Smooth muscle cell (in vitro differentiated cells): ENCODE results near the gene CCDC177. TPM values are rescaled to one million over a fixed set of nuclear protein-coding genes. Genes with fewer than 3 reads are reported as not detected.
A peak's percentile ranks its signal among the peaks of the same experiment; 100 is the strongest.

Experiments
- DNase-seq: peaks from one replicate; lab custom pipeline; 2025; ENCODE audit not compliant: unreplicated experiment; lab: John Stamatoyannopoulos, UW
- H2AFZ ChIP-seq: fragments of 200-600 bp; sonication (generic); 2 replicates; pipeline ENCODE4 v1.6.0; 2016; ENCODE audit warnings: antibody characterized with exemption, low read depth, mild to moderate bottlenecking
- H3F3A ChIP-seq: fragments of 200-600 bp; sonication (generic); 2 replicates; pipeline ENCODE4 v1.6.0; 2017; ENCODE audit warnings: antibody characterized with exemption, low read depth
- H3K27ac ChIP-seq: fragments of 200-600 bp; sonication (generic); 2 replicates; pipeline ENCODE4 v1.5.1; 2016; ENCODE audit warnings: low read depth, mild to moderate bottlenecking
- H3K27me3 ChIP-seq: fragments of 200-600 bp; sonication (generic); 2 replicates; pipeline ENCODE4 v1.6.1; 2016; ENCODE audit warnings: low read depth, mild to moderate bottlenecking
- H3K36me3 ChIP-seq: fragments of 200-600 bp; sonication (generic); 2 replicates; pipeline ENCODE4 v1.5.1; 2016; ENCODE audit warnings: low read depth
- H3K4me1 ChIP-seq: fragments of 200-600 bp; sonication (generic); 2 replicates; pipeline ENCODE4 v1.5.1; 2016; ENCODE audit warnings: low read depth
- H3K4me2 ChIP-seq: fragments of 200-600 bp; sonication (generic); 2 replicates; pipeline ENCODE4 v1.6.0; 2016; ENCODE audit warnings: mild to moderate bottlenecking
- H3K4me3 ChIP-seq: fragments of 200-600 bp; sonication (generic); 2 replicates; pipeline ENCODE4 v1.5.1; 2016; ENCODE audit warnings: mild to moderate bottlenecking
- H3K79me2 ChIP-seq: fragments of 200-600 bp; sonication (generic); 2 replicates; pipeline ENCODE4 v1.6.0; 2016; ENCODE audit warnings: low read depth, mild to moderate bottlenecking
- H3K9ac ChIP-seq: fragments of 200-600 bp; sonication (generic); 2 replicates; pipeline ENCODE4 v1.6.0; 2016; ENCODE audit warnings: low read depth
- H3K9me3 ChIP-seq: fragments of 200-600 bp; sonication (generic); replicated peaks from 2 replicates; pipeline ENCODE4 v1.5.1; 2016; ENCODE audit warnings: low read depth
- H4K20me1 ChIP-seq: fragments of 200-600 bp; sonication (generic); 2 replicates; pipeline ENCODE4 v1.6.0; 2016; ENCODE audit warnings: low read depth
- WGBS: methylation state at CpG from one replicate; pipeline ENCODE4 v1.1.7; 2016; ENCODE audit warnings: low lambda C conversion rate; 5-methylcytosine and 5-hydroxymethylcytosine counted together
- polyA plus RNA-seq: library from polyadenylated mRNA; unstranded; fragments of >200 nt; fragmentation: Nextera tagmentation; extraction: Ambion mirVana; gene quantifications from 2 replicates; pipeline ENCODE4 v1.2.1, GENCODE V29; 2016
- total RNA-seq: library from RNA; depleted of rRNA; stranded (reverse); fragments of >200 nt; gene quantifications from 2 replicates; pipeline ENCODE4 v1.2.3, GENCODE V29; 2014
- TF ChIP-seq, protein P1 (sequence below): fragments of 200-600 bp; sonication (generic); IDR thresholded peaks from 2 replicates; pipeline ENCODE4 v1.5.1; 2017; ENCODE audit warnings: borderline replicate concordance, mild to moderate bottlenecking, antibody characterized with exemption; ENCODE audit not compliant: insufficient read depth, poor library complexity, severe bottlenecking

Gene CCDC177
- total and polyA plus RNA-seq, 2 experiments from 2014 or later, result not detected

DNA sequence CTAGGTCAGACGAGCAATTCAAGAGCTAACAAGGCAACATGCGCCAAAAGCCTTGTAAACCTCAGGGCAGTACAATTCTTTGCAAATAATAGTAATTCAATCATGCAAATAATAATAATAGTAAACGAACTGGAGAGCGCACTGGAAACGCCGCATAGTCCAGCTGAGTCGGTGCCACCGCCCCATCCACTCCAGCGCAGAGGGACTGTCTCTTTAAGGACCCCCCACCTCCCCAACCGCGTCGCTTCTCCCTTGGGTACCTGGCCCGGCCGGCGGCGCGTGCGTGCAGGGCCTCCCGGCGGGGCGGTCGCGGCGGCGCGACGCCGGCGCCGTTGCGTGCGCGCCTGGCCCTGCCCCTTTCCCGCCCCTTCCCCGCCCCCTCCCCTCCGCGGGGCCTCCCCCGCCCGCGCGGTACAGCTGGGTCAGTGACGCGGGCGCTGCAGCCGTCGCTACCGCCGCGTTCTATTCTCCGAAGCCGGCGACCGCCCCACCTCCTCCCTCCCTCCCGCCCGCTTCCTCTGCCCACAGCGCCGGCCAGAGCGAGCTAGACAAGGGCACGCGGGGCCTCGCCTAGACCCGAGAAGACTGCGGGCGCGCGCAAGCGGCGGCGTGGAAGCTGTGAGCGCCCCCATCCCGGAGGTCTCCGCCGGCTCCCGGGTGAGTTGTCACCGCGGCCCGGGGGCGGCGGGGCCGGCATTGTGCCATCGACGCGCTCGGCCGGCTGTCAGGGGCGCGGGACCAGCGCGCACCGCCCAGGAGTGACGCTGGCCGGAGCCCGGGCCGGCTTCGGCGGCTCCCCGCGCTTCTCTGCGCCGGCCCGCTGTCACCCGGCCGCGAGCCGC lies 36.7 kb upstream of the CCDC177 start, which contains the start of gene SUSD6:
SUSD6 (plus strand) TSS at position 425 of the 842 bp plus-strand sequence. CDS start 46,997 bp downstream, outside the sequence.
- Histone ChIP-seq H3F3A (peaks cover 13% of the 10 kb centered on the region), H3K27me3 (no peaks in the 10 kb centered on the region), H3K4me2 (peak within 1 kb of the TSS; percentile 100), H2AFZ (peak within 1 kb of the TSS; percentile 92), H3K4me1 (peaks cover 49% of the 10 kb centered on the region), H3K27ac (peak within 1 kb of the TSS; percentile 91), H3K36me3 (no peaks in the 10 kb centered on the region), H3K4me3 (peak within 1 kb of the TSS; percentile 96), H3K9me3 (no peaks in the 10 kb centered on the region), H3K9ac (peak within 1 kb of the TSS; percentile 95), H4K20me1 (peaks cover 44% of the 10 kb centered on the region), H3K79me2 (peaks cover 43% of the 10 kb centered on the region)
- peak; percentile 77 for DNase-seq
- WGBS, result 1% methylated on average over 53 of the region's 105 CpGs
- TF ChIP-seq, protein P1, sequence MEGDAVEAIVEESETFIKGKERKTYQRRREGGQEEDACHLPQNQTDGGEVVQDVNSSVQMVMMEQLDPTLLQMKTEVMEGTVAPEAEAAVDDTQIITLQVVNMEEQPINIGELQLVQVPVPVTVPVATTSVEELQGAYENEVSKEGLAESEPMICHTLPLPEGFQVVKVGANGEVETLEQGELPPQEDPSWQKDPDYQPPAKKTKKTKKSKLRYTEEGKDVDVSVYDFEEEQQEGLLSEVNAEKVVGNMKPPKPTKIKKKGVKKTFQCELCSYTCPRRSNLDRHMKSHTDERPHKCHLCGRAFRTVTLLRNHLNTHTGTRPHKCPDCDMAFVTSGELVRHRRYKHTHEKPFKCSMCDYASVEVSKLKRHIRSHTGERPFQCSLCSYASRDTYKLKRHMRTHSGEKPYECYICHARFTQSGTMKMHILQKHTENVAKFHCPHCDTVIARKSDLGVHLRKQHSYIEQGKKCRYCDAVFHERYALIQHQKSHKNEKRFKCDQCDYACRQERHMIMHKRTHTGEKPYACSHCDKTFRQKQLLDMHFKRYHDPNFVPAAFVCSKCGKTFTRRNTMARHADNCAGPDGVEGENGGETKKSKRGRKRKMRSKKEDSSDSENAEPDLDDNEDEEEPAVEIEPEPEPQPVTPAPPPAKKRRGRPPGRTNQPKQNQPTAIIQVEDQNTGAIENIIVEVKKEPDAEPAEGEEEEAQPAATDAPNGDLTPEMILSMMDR, result no peak

DNA sequence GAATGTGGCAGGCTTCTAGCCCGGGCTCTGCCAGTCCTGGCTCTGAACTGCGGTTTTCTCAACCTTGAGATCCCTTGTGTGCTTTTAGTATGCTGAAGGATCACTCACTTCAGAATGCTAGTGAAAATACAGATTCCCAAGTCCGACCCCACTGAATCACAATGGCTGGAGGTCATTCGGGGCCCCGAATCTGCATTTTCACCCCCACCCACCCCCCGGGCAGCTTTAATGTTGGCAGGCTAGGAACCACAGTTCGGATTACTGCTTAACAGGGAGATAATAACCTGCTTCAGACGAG lies 36.2 kb upstream of the CCDC177 start:
- peak overlapping the region; percentile 89 for H3K4me2 ChIP-seq
- H3F3A ChIP-seq, result peaks cover 9% of the 10 kb centered on the region
- peaks cover 49% of the 10 kb centered on the region for H3K4me1 ChIP-seq
- H3K36me3 ChIP-seq, result no peaks in the 10 kb centered on the region
- H2AFZ ChIP-seq, result peak overlapping the region; percentile 92
- peak overlapping the region; percentile 75 for H3K27ac ChIP-seq
- H3K9ac ChIP-seq, result peak overlapping the region; percentile 49
- TF ChIP-seq, protein P1, result no peak
- peaks cover 38% of the 10 kb centered on the region for H4K20me1 ChIP-seq
- H3K9me3 ChIP-seq, result no peaks in the 10 kb centered on the region
- peak overlapping the region; percentile 96 for H3K4me3 ChIP-seq
- WGBS, result 6% methylated on average over 8 of the region's 8 CpGs
- DNase-seq, result no peak
- peaks cover 42% of the 10 kb centered on the region for H3K79me2 ChIP-seq
- H3K27me3 ChIP-seq, result no peaks in the 10 kb centered on the region

DNA sequence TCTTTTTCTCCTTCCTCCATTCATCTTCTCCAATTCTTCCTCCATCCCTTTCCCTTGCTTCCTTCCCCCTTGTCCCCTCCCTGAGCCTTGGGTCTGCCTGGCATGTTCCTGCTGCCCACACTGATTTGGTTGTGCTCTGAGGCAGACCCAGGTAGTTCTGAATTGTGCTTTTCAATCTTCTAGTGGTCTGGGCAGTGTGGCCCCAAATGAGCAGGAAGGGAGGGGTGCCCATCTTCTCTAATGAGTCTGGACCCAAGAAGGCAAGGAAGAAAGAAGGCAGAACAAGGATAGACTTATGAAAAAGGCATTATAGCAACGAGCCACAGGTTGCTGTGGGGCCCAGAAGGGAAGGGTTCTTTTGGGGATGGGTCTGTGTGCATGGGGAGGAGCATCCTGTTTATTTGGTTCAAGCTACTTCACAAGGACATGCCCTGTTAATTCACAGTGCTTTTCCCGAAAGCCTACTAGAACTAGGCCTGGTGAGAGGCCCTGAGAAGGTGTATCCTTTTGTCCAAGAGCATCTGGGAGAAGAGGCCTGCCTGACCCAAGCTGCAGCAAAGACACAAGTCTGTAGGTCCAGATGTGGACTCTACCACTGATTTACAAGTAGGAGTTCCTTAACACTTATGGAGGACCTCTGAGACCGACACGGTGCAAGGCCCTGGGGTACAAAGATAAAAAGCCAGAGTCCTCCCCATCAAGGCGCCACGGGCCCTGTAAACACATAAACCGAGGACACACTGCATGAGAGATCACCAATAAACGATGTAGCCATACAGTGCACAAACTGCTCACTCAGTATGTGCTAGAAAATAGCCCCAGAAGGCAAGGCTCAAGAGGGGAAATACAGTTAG lies 35.6 kb upstream of the CCDC177 start:
- H4K20me1 ChIP-seq, result peaks cover 32% of the 10 kb centered on the region
- H3K4me2 ChIP-seq, result peak overlapping the region; percentile 89
- peak overlapping the region; percentile 92 for H2AFZ ChIP-seq
- no peak for DNase-seq
- peaks cover 37% of the 10 kb centered on the region for H3K79me2 ChIP-seq
- H3K27me3 ChIP-seq, result no peaks in the 10 kb centered on the region
- no peaks in the 10 kb centered on the region for H3K9me3 ChIP-seq
- H3F3A ChIP-seq, result peaks cover 5% of the 10 kb centered on the region
- no peaks in the 10 kb centered on the region for H3K36me3 ChIP-seq
- peak overlapping the region; percentile 96 for H3K4me3 ChIP-seq
- WGBS, result 57% methylated on average over 8 of the region's 8 CpGs
- TF ChIP-seq, protein P1, result no peak
- peak overlapping the region; percentile 75 for H3K27ac ChIP-seq
- H3K4me1 ChIP-seq, result peaks cover 43% of the 10 kb centered on the region
- peak overlapping the region; percentile 49 for H3K9ac ChIP-seq
